HepG2 (cell line): Measurements from ENCODE around the gene BRCA1. TPM values are rescaled to one million over a fixed set of nuclear protein-coding genes. Genes with fewer than 3 reads are reported as not detected.
A peak's percentile ranks its signal among the peaks of the same experiment; 100 is the strongest.

ENCODE experiments used
- ATAC-seq: fragments of 200-7000 bp; cut with Tn5 transposase; 3 replicates; pipeline ENCODE4 v1.9.1; 2020; ENCODE audit warnings: mild to moderate bottlenecking, moderate library complexity
- BruUV-seq: library from RNA; stranded (reverse); fragments of 400-500 nt; replicated peaks from 2 replicates; lab custom pipeline; 2021; lab: Mats Ljungman, UMichigan
- CTCF ChIA-PET: fragments of 300-600 bp; formaldehyde crosslinking; extraction: SDS; loops from one replicate; lab custom pipeline; 2021; ENCODE audit warnings: low total read pairs, inconsistent platforms, low intra/inter-chr PET ratio; lab: Yijun Ruan, JAX
- POLR2A ChIA-PET: fragments of 350-600 bp; sonication (Branson Sonifier 250); formaldehyde crosslinking; loops from one replicate; lab custom pipeline; 2020; ENCODE audit warnings: antibody characterized with exemption, inconsistent platforms; lab: Yijun Ruan, JAX
- DNase-seq: peaks from one replicate; pipeline ENCODE4 v3.0.0-alpha.2; 2015; ENCODE audit warnings: low spot score
- FAIRE-seq: peaks from 3 replicates; lab custom pipeline; 2011; peaks lifted over from hg19 to GRCh38; lab: Jason Lieb, UNC
- H2AFZ ChIP-seq: one replicate; pipeline ENCODE4 v1.6.1; 2011; ENCODE audit warnings: low read length, inconsistent platforms
- H3K27ac ChIP-seq: fragments of 300-600 bp; 3 replicates; pipeline ENCODE4 v1.8.0; 2011; ENCODE audit warnings: mixed run types, mild to moderate bottlenecking, mixed read lengths, low read length, inconsistent platforms; ENCODE audit not compliant: insufficient read depth; ENCODE audit errors: extremely low read length
- H3K27me3 ChIP-seq, 2 experiments: fragments of 200-600 bp in 1 of 2; 2 replicates in 1 of 2; 3 replicates in 1 of 2; pipeline versions ENCODE4 v1.6.0 to v1.8.0; 2011; ENCODE audit warnings: low read length in 2 of 2, mild to moderate bottlenecking in 2 of 2, moderate library complexity in 2 of 2, inconsistent platforms in 1 of 2; ENCODE audit not compliant: insufficient read depth in 2 of 2, control insufficient read depth in 1 of 2
- H3K36me3 ChIP-seq, 2 experiments: fragments of 200-600 bp in 1 of 2; replicated peaks in 1 of 2; 2 replicates in 1 of 2; 3 replicates in 1 of 2; pipeline versions ENCODE4 v1.5.1 to v1.8.0; 2011; ENCODE audit warnings: low read length in 2 of 2, inconsistent platforms in 1 of 2; ENCODE audit not compliant: insufficient read depth in 2 of 2, control insufficient read depth in 1 of 2
- H3K4me1 ChIP-seq: 2 replicates; pipeline ENCODE4 v1.5.1; 2012; ENCODE audit warnings: low read length, inconsistent platforms; ENCODE audit not compliant: insufficient read depth
- H3K4me2 ChIP-seq: 2 replicates; pipeline ENCODE4 v1.6.0; 2011; ENCODE audit warnings: low read depth, low read length, inconsistent platforms
- H3K4me3 ChIP-seq, 3 experiments: fragments of 200-600 bp in 1 of 3; sonication (generic), shearing (Covaris generic) in 1 of 3; replicated peaks in 1 of 3; 2 replicates each; pipeline ENCODE4 v1.5.1; 2011 to 2016; ENCODE audit warnings: low read length in 3 of 3, inconsistent platforms in 2 of 3, low read depth in 2 of 3, mild to moderate bottlenecking in 2 of 3, control low read depth in 1 of 3, mixed read lengths in 1 of 3; ENCODE audit not compliant: insufficient read depth in 1 of 3
- H3K79me2 ChIP-seq: one replicate; pipeline ENCODE4 v1.6.1; 2011; ENCODE audit warnings: low read length, inconsistent platforms; ENCODE audit not compliant: insufficient read depth
- H3K9ac ChIP-seq: 2 replicates; pipeline ENCODE4 v1.6.0; 2011; ENCODE audit warnings: mild to moderate bottlenecking, low read depth, low read length, inconsistent platforms; ENCODE audit not compliant: insufficient read depth
- H3K9me3 ChIP-seq: 2 replicates; pipeline ENCODE4 v1.5.1; 2012; ENCODE audit warnings: mild to moderate bottlenecking, low read length
- H4K20me1 ChIP-seq: 2 replicates; pipeline ENCODE4 v1.6.0; 2011; ENCODE audit warnings: inconsistent platforms, mild to moderate bottlenecking, low read length, moderate library complexity; ENCODE audit not compliant: insufficient read depth
- AKAP8 ChIP-seq: sonication (generic); formaldehyde crosslinking; IDR thresholded peaks from 2 replicates; pipeline ENCODE4 v1.5.1; 2020; ENCODE audit warnings: mild to moderate bottlenecking, missing genetic modification reagents
- ARNTL ChIP-seq: sonication (generic); formaldehyde crosslinking; IDR thresholded peaks from 2 replicates; pipeline ENCODE4 v1.4.0; 2020; ENCODE audit warnings: mild to moderate bottlenecking, missing genetic modification reagents
- ERF ChIP-seq: IDR thresholded peaks from 2 replicates; pipeline ENCODE4 v1.6.1; 2018; ENCODE audit warnings: missing biosample characterization, missing genetic modification reagents
- JUND ChIP-seq: sonication (generic); formaldehyde crosslinking; IDR thresholded peaks from 2 replicates; pipeline ENCODE4 v1.8.0; 2022; ENCODE audit warnings: mild to moderate bottlenecking, missing genetic modification reagents
- NCOA2 ChIP-seq: sonication (generic); formaldehyde crosslinking; IDR thresholded peaks from 2 replicates; pipeline ENCODE4 v1.8.0; 2022; ENCODE audit warnings: inconsistent platforms
- NFATC3 ChIP-seq: sonication (generic); formaldehyde crosslinking; IDR thresholded peaks from 2 replicates; pipeline ENCODE4 v1.5.1; 2020; ENCODE audit warnings: mild to moderate bottlenecking, missing genetic modification reagents
- RXRA ChIP-seq: sonication (generic); formaldehyde crosslinking; IDR thresholded peaks from 2 replicates; pipeline ENCODE4 v1.5.1; 2020; ENCODE audit warnings: missing genetic modification reagents
- THAP11 ChIP-seq: IDR thresholded peaks from 2 replicates; pipeline ENCODE4 v1.6.1; 2016; ENCODE audit warnings: missing biosample characterization, missing genetic modification reagents
- TSC22D2 ChIP-seq: sonication (generic); formaldehyde crosslinking; IDR thresholded peaks from 2 replicates; pipeline ENCODE4 v1.5.1; 2020; ENCODE audit warnings: missing genetic modification reagents, mild to moderate bottlenecking, borderline replicate concordance
- ZBTB20 ChIP-seq: sonication (generic); formaldehyde crosslinking; IDR thresholded peaks from 2 replicates; pipeline ENCODE4 v1.8.1; 2023; ENCODE audit warnings: missing genetic modification reagents, low read depth, mild to moderate bottlenecking, borderline replicate concordance
- ZNF124 ChIP-seq: sonication (generic); formaldehyde crosslinking; IDR thresholded peaks from 2 replicates; pipeline ENCODE4 v1.4.0; 2020; ENCODE audit warnings: missing genetic modification reagents
- ZNF234 ChIP-seq: sonication (generic); formaldehyde crosslinking; conservative IDR thresholded peaks from 2 replicates; pipeline ENCODE4 v1.5.1; 2020; ENCODE audit warnings: mild to moderate bottlenecking, missing genetic modification reagents
- ZNF558 ChIP-seq: sonication (generic); formaldehyde crosslinking; IDR thresholded peaks from 2 replicates; pipeline ENCODE4 v1.9.0; 2022; ENCODE audit warnings: mild to moderate bottlenecking, missing genetic modification reagents, borderline replicate concordance
- WGBS: methylation state at CpG from one replicate; pipeline ENCODE4 v1.1.6; 2017; ENCODE audit warnings: low lambda C conversion rate; 5-methylcytosine and 5-hydroxymethylcytosine counted together
- in situ Hi-C: cut with HindIII; loops from 2 replicates; pipeline ENCODE4 v1.10.0; 2017; ENCODE audit warnings: low pct_unique_long_range_greater_than_20kb; ENCODE audit not compliant: extremely low pct_ligation_motif_present
- intact Hi-C: fragments of 100-400 bp; cut with micrococcal nuclease; formaldehyde crosslinking; loops from one replicate; pipeline ENCODE4 v1.10.0; 2022; ENCODE audit not compliant: unreplicated experiment
- polyA plus RNA-seq, 8 experiments: library from polyadenylated mRNA; depleted of rRNA in 3 of 8; stranded (reverse) in 7 of 8; unstranded in 1 of 8; fragments of >200 nt; fragmentation: Illumina TruSeq in 4 of 8; extraction: Trizol in 4 of 8; gene quantifications; 2 replicates each; pipeline versions ENCODE4 v1.2.1 to v1.2.3, GENCODE V29; 2011 to 2016; ENCODE audit warnings: low read depth in 4 of 8, missing spikeins in 1 of 8, mixed read lengths in 1 of 8; ENCODE audit not compliant: insufficient read depth in 1 of 8
- total RNA-seq, 5 experiments: library from RNA; depleted of rRNA; stranded (reverse); fragments of >200 nt; fragmentation: Illumina TruSeq; extraction: Trizol; gene quantifications; 2 replicates each; pipeline ENCODE4 v1.2.3, GENCODE V29; 2016; ENCODE audit warnings: low read depth in 1 of 5
- TF ChIP-seq, protein P1 (sequence below): fragments of 450-650 bp; IDR thresholded peaks from 2 replicates; pipeline ENCODE4 v1.6.1; 2017
- TF ChIP-seq, protein P2 (sequence below): sonication (generic); formaldehyde crosslinking; IDR thresholded peaks from 2 replicates; pipeline ENCODE4 v1.4.0; 2020; ENCODE audit warnings: missing genetic modification reagents, borderline replicate concordance

The BRCA1 gene
- total and polyA plus RNA-seq, 2 of the 13 experiments (the other 11 are each of a cell fraction or from before 2014, with no cell fraction given): 13.3 to 37.5 TPM

DNA sequence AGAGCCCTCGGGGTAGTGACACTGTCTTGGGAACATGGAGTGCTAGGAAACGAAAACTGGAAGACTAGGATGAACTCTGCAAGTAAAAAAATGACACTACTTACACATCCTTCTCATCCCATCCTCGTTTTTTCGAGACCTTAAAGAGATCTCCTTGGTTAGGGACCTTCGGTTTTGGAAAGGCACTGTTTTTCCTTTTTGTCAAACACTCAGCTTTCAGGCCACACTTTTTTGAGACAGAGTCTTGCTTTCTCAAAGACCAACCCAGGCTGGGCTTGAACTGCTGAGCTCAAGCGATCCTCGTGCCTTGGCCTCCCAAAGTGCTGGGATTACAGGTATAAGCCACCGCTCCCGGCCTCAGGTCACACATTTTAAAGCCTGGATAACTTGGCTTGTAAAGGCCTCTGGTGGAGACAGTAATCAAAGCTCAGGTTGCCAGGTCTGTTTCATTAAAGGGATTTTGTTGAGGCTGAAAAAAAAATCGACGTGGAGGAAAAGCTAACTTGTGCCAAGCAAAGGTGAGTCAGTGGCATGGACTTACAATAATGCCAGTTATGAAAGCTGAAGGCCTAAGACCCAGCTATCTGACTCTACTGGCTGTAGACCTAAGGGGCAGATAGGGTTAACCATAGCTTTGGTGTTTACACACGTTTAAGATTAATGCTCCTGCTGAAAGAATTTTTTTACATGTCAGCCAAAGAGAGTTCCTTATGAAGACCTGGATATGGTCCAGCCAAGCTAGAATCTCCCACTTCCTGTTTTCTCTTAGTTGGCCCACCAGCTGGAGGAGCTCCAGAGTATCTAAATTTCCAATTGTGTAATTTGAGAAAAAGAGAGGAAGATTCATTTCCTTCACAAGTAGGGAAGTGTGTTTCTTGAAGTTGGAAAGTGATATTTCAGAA lies 46.7 kb upstream of the BRCA1 start (continued):
- TF ChIP-seq TSC22D2 (CRISPR knock-in tag) (peak; percentile 49; the same call in 1 of the 2 replicates), ARNTL (no peak), NCOA2 (CRISPR knock-in tag) (peak; percentile 37; the same call in 1 of the 2 replicates), ZNF558 (0 out of 2 replicates have a peak, but pooled peaks have one; percentile 32), THAP11 (CRISPR knock-in tag) (peak; percentile 32; the same call in 1 of the 2 replicates), ERF (CRISPR knock-in tag) (peak; percentile 42; the same call in 1 of the 2 replicates)
- TF ChIP-seq, protein P1, sequence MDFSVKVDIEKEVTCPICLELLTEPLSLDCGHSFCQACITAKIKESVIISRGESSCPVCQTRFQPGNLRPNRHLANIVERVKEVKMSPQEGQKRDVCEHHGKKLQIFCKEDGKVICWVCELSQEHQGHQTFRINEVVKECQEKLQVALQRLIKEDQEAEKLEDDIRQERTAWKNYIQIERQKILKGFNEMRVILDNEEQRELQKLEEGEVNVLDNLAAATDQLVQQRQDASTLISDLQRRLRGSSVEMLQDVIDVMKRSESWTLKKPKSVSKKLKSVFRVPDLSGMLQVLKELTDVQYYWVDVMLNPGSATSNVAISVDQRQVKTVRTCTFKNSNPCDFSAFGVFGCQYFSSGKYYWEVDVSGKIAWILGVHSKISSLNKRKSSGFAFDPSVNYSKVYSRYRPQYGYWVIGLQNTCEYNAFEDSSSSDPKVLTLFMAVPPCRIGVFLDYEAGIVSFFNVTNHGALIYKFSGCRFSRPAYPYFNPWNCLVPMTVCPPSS: no peak

DNA sequence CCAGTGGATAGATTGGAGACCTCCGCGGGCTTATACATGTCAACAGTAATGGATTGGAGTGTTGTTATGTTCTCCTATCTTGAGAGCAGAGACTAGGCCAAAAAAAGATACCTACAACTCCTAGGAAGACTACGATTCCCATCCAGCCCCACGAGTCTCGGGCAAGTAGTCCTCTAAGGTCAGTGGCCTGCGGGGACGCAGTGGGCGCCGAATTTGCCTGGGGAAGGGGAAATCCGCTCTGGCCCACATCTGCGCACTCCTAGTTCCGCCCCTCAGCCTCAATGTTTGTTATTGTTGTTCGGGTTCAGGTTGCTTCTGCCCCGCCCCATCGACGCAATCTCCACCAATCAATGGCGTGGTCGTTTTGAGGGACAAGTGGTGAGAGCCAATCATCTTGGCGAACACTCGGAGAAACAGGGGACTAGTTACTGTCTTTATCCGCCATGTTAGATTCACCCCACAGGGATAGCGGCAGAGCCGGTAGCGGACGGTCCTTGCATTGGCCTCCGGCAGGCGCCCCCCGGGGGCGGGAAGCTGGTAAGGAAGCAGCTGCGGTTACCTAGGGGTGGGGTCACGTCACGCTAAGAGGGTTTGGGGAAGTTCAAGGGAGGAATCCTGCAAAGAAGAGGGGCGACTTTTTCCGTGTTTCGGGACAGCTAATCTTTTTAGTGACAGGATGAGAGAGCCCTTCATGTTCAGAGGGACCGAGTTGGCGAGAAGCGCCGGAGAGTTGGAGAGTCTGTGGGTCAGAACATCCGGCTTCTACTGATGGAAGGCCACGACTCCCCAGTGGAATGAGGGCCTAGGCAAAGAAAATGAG lies 45.8 kb upstream of the BRCA1 start, which contains the start of gene NBR1:
Gene NBR1, plus strand, starts transcription at position 449 of the 820 bp plus-strand sequence. CDS start 4,586 bp downstream, outside the sequence.
- H3K27ac ChIP-seq: peak within 1 kb of the TSS; percentile 90
- peak; percentile 95 for FAIRE-seq
- no TSS peak for BruUV-seq
- peaks cover 69% of the 10 kb centered on the region for H3K4me1 ChIP-seq
- H3K27me3 ChIP-seq: no peaks in the 10 kb centered on the region; a peak in 1 of 5 replicates
- H2AFZ ChIP-seq: no peak within 1 kb of the TSS
- DNase-seq: peak; percentile 99
- intact Hi-C loops (loop anchor here (1.0 to 5.0 kb wide), 4 partner anchors 46 to 164 kb away; partner anchors contain the start of genes BRCA1, IFI35 and RND2), in situ Hi-C loops (no loop called here)
- H3K4me3 ChIP-seq: peak within 1 kb of the TSS; percentile 62 to 94 (median 75)
- no peaks in the 10 kb centered on the region for H3K36me3 ChIP-seq
- peak; percentile 90 for ATAC-seq
- no peaks in the 10 kb centered on the region for H3K9me3 ChIP-seq
- POLR2A ChIA-PET: interaction anchor here (0.9 to 4.1 kb wide), 20 partner anchors 13 to 197 kb away, joined by 3 to 93 read pairs (median 8); partner anchors contain the start of genes BRCA1, IFI35, RPL27 and TMEM106A
- H3K9ac ChIP-seq: peak within 1 kb of the TSS; percentile 92
- CTCF ChIA-PET: interaction anchor here (1.0 kb wide), 1 partner anchor 147 kb away, joined by 3 read pairs; no protein-coding TSS in a partner anchor
- no peaks in the 10 kb centered on the region for H4K20me1 ChIP-seq
- H3K4me2 ChIP-seq: peak within 1 kb of the TSS; percentile 93
- WGBS: 1% methylated on average over 41 of the region's 41 CpGs
- H3K79me2 ChIP-seq: peaks cover 37% of the 10 kb centered on the region
- TF ChIP-seq AKAP8 (CRISPR knock-in tag) (no peak; the same call in 1 of the 2 replicates), NFATC3 (CRISPR knock-in tag) (0 out of 2 replicates have a peak, but pooled peaks have one; percentile 41), ZNF234 (CRISPR knock-in tag) (no peak), JUND (CRISPR knock-in tag) (no peak), ZBTB20 (CRISPR knock-in tag) (no peak), ZNF124 (no peak; the same call in 1 of the 2 replicates), RXRA (CRISPR knock-in tag) (peak; percentile 86)
- TF ChIP-seq, protein P2, sequence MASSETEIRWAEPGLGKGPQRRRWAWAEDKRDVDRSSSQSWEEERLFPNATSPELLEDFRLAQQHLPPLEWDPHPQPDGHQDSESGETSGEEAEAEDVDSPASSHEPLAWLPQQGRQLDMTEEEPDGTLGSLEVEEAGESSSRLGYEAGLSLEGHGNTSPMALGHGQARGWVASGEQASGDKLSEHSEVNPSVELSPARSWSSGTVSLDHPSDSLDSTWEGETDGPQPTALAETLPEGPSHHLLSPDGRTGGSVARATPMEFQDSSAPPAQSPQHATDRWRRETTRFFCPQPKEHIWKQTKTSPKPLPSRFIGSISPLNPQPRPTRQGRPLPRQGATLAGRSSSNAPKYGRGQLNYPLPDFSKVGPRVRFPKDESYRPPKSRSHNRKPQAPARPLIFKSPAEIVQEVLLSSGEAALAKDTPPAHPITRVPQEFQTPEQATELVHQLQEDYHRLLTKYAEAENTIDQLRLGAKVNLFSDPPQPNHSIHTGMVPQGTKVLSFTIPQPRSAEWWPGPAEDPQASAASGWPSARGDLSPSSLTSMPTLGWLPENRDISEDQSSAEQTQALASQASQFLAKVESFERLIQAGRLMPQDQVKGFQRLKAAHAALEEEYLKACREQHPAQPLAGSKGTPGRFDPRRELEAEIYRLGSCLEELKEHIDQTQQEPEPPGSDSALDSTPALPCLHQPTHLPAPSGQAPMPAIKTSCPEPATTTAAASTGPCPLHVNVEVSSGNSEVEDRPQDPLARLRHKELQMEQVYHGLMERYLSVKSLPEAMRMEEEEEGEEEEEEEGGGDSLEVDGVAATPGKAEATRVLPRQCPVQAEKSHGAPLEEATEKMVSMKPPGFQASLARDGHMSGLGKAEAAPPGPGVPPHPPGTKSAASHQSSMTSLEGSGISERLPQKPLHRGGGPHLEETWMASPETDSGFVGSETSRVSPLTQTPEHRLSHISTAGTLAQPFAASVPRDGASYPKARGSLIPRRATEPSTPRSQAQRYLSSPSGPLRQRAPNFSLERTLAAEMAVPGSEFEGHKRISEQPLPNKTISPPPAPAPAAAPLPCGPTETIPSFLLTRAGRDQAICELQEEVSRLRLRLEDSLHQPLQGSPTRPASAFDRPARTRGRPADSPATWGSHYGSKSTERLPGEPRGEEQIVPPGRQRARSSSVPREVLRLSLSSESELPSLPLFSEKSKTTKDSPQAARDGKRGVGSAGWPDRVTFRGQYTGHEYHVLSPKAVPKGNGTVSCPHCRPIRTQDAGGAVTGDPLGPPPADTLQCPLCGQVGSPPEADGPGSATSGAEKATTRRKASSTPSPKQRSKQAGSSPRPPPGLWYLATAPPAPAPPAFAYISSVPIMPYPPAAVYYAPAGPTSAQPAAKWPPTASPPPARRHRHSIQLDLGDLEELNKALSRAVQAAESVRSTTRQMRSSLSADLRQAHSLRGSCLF (CRISPR knock-in tag): no peak
